Measurements from ENCODE around the gene CEP128.

Gene CEP128

DNA sequence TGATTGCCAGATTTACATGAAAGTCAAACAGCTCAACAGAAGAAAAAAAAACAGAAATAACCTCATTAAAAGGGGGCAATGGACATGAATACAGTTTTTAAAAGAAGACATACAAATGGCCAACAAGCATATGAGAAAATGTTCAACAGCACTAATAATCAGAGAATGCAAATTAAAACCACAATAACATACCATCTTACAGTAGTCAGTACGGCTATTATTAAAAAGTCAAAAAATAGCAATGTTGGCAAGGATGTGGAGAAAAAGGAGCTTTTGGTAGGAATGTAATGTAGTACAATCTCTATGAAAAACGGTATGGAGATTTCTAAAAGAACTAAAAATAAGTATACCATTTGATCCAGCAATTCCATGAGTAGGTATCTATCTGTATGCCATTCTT lies 272.1 kb downstream of the CEP128 start:
- DNase-seq (ENCODE audit: low read depth in 2 of 2): no peak

- DNase-seq (ENCODE audit: low read depth in 2 of 2): no peak
Measured at GRCh38 chr14:80664576-80664975, 277.0 kb downstream of the CEP128 start.

DNA sequence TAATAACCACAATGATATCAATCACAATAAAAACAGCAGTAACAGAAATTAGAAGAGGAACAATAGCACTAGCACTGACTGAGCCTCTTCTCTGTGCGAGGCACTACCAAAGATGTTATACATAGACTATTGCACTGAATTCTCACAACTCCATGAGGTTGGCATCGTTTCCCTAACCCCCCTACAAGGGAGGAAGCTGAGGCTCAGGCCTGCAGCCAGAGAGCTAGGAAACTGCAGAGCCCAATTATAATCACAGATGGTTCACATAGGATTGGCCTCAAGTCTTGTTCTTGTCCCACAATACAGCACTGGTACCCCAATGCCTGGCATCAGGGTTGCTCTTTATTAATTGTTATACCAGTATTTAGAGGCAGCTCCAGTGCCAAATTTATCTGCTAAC lies 278.0 kb downstream of the CEP128 start:
- DNase-seq (ENCODE audit: low read depth in 2 of 2): no peak

GRCh38 chr14:80659783-80660182 lies 281.8 kb downstream of the CEP128 start:
- no peak for DNase-seq (ENCODE audit: low read depth in 2 of 2)

- DNase-seq (ENCODE audit: low read depth in 2 of 2): no peak
Measured at GRCh38 chr14:80658733-80659132, 282.8 kb downstream of the CEP128 start.

GRCh38 chr14:80658155-80658554 lies 283.4 kb downstream of the CEP128 start:
- DNase-seq (ENCODE audit: low read depth in 2 of 2): no peak

- no peak for DNase-seq (ENCODE audit: low read depth in 2 of 2)
Measured at GRCh38 chr14:80653956-80654355, 287.6 kb downstream of the CEP128 start.

GRCh38 chr14:80645667-80646413 lies 295.7 kb downstream of the CEP128 start:
- no peak for DNase-seq (ENCODE audit: low read depth in 2 of 2)

- no peak for DNase-seq (ENCODE audit: low read depth in 2 of 2)
Measured at GRCh38 chr14:80644826-80645225, 296.7 kb downstream of the CEP128 start.

DNA sequence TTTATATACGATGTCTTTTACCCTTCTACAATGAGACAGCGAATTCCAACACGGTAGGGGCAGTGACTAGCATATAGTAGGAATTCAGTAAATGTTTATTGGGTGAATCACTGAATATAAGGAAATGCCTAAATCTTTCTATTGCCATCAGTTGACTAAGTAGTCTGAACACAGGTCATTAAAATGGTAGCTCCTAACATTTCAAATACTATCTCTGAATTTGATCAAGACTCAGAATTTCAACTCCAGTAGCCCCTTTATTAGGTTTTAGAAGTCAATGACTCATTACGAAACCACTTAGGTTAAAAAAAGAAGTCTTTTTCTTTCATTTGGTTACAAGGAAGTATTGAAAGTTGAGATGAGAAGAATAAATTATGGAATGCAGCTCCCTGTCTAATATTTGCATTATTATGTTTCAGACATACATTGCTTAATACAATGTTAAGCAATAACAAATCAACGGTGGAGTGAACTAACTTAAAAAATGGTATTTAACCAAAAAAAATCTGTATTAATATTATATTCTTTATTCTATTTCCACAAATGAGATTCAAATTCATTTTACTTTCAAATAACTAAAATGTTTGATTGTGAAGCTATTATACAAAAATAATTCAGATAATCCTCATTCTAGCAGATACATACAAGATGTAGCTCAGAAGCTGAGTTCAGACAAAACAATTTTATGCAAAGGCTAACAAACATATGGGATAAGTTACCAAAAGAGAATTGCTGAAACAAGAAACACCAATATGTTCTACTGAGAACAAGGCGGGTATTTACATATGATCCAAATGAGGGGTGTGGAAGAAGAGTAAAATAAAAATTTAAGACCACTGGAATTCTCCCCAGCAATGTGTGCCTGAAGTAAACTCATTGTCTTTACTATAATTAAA lies 302.7 kb downstream of the CEP128 start:
- no peak for DNase-seq (ENCODE audit: low read depth in 2 of 2)

GRCh38 chr14:80637756-80638619 lies 303.6 kb downstream of the CEP128 start:
- DNase-seq (ENCODE audit: low read depth in 2 of 2): no peak

- no peak for DNase-seq (ENCODE audit: low read depth in 2 of 2)
Measured at GRCh38 chr14:80636071-80636470, 305.5 kb downstream of the CEP128 start.

- no peak for DNase-seq (ENCODE audit: low read depth in 2 of 2)
Measured at GRCh38 chr14:80634106-80634758, 307.3 kb downstream of the CEP128 start.

DNA sequence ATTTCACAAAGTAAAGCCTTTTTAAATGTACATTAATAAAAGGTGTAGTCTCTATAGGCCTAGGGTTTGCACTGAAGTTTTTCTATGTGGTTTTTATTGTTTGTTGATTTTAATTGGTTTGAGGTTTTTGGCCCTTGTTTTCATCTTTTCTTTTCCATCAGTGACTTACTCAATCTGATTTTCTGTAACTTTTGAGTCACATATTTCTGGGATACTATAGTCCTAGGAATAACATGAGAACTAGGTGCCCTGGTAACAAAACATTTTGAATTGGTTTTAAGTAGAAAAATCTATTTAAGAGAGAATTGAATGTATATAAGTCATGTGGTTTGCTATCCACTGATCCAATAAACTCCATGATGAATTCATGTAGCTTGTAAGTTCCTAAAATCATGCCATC lies 311.9 kb downstream of the CEP128 start:
- DNase-seq (ENCODE audit: low read depth in 2 of 2): no peak

- DNase-seq (ENCODE audit: low read depth in 2 of 2): no peak
Measured at GRCh38 chr14:80628547-80628946, 313.0 kb downstream of the CEP128 start.

- DNase-seq (ENCODE audit: low read depth in 2 of 2): no peak
Measured at GRCh38 chr14:80627745-80628144, 313.8 kb downstream of the CEP128 start.

DNA sequence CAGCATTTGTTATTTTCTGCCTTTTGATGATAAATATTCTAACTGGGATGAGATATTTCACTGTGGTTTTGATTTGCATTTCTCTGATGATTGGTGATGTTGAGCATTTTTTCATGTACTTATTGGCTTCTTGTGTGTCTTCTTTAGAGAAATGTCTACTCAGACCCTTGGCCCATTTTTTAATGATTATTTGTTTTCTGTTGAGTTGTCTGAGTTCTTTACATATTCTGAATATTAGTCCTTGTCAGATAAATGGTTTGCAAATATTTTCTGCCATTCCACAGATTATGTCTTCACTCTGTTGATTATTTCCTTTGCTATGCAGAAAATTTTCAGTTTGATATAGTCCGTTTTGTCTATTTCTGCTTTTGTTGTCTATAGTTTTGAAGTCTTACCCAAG lies 317.0 kb downstream of the CEP128 start:
- DNase-seq (ENCODE audit: low read depth in 2 of 2): no peak

DNA sequence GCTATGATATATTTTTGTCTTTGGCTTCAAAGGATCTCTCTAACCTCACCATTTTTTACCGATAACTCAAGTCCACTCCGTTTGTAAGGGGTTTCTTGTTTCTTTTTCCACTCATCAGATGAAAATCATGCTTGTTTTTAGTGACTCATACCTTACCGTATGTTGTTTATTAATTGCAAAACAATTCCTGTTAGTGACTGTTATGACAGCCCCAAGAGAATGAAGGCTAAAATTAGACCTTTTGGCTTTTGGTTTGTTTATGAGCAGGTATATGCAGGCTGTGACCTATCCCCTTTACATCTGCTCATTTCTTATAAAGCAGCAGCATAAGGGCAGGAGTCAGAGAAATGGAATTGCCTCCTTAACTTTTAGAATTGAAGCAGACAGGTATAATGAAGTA lies 319.8 kb downstream of the CEP128 start:
- no peak for DNase-seq (ENCODE audit: low read depth in 2 of 2)

- DNase-seq (ENCODE audit: low read depth in 2 of 2): no peak
Measured at GRCh38 chr14:80620434-80620833, 321.1 kb downstream of the CEP128 start.

- no peak for DNase-seq (ENCODE audit: low read depth in 2 of 2)
Measured at GRCh38 chr14:80618751-80619329, 322.7 kb downstream of the CEP128 start.

GRCh38 chr14:80615831-80616230 lies 325.7 kb downstream of the CEP128 start:
- DNase-seq (ENCODE audit: low read depth in 2 of 2): no peak

All from stimulated activated CD8-positive, alpha-beta memory T cell treated with anti-CD3 and anti-CD28 coated beads, Interleukin-15, amount 100 ng/mL, for 4 hours (primary cell).